HEK293 (cell line): ENCODE data around the gene PLBD2.

Experiments used
- CTCF ChIA-PET: fragments of 350-600 bp; formaldehyde crosslinking; extraction: SDS; loops from one replicate; lab custom pipeline; 2021; ENCODE audit warnings: antibody characterized with exemption; lab: Yijun Ruan, JAX
- POLR2A ChIA-PET: fragments of 300-600 bp; formaldehyde crosslinking; extraction: SDS; loops from one replicate; lab custom pipeline; 2020; ENCODE audit warnings: antibody characterized with exemption, inconsistent platforms; lab: Yijun Ruan, JAX
- H3K27ac ChIP-seq: fragments of 200-500 bp; sonication (Bioruptor generic); 2 replicates; pipeline ENCODE4 v1.5.1; 2014; ENCODE audit warnings: low read depth, low read length, control low read depth, inconsistent platforms; ENCODE audit errors: extremely low read depth
- H3K36me3 ChIP-seq, 2 experiments: fragments of 200-500 bp in 1 of 2; sonication (Bioruptor generic) in 1 of 2; 1 replicate in 1 of 2; 2 replicates in 1 of 2; pipeline ENCODE4 v1.5.1; 2014 to 2017; ENCODE audit warnings: inconsistent platforms in 2 of 2, low read length in 2 of 2; ENCODE audit not compliant: control insufficient read depth in 2 of 2, insufficient read depth in 1 of 2
- H3K4me1 ChIP-seq: fragments of 200-500 bp; sonication (Bioruptor generic); 2 replicates; pipeline ENCODE4 v1.5.1; 2014; ENCODE audit warnings: mild to moderate bottlenecking, low read length, inconsistent platforms; ENCODE audit not compliant: control insufficient read depth, insufficient read depth
- H3K4me3 ChIP-seq: 2 replicates; pipeline ENCODE4 v1.5.1; 2011; ENCODE audit warnings: low read depth, mild to moderate bottlenecking, control low read depth, low read length, moderate library complexity
- H3K9me3 ChIP-seq: fragments of 200-500 bp; sonication (Bioruptor generic); 2 replicates; pipeline ENCODE4 v1.5.1; 2014; ENCODE audit warnings: low read depth, low read length, inconsistent platforms; ENCODE audit not compliant: control insufficient read depth, insufficient read depth
- FEZF1 ChIP-seq: fragments of 450-650 bp; formaldehyde crosslinking; IDR thresholded peaks from 2 replicates; pipeline ENCODE4 v1.5.1; 2016; ENCODE audit warnings: missing biosample characterization, missing genetic modification characterization
- MZF1 ChIP-seq: fragments of 450-650 bp; formaldehyde crosslinking; IDR thresholded peaks from 2 replicates; pipeline ENCODE4 v1.5.1; 2017; ENCODE audit warnings: missing biosample characterization, missing genetic modification characterization, borderline replicate concordance
- ZBTB17 ChIP-seq: fragments of 450-650 bp; formaldehyde crosslinking; IDR thresholded peaks from 2 replicates; pipeline ENCODE4 v1.5.1; 2016; ENCODE audit warnings: missing biosample characterization, missing genetic modification characterization
- ZBTB7A ChIP-seq: fragments of 450-650 bp; formaldehyde crosslinking; IDR thresholded peaks from 2 replicates; pipeline ENCODE4 v1.5.1; 2016; ENCODE audit warnings: low read depth, missing biosample characterization, missing genetic modification characterization
- ZFP41 ChIP-seq: fragments of 450-650 bp; formaldehyde crosslinking; IDR thresholded peaks from 2 replicates; pipeline ENCODE4 v1.5.1; 2016; ENCODE audit warnings: missing biosample characterization, missing genetic modification characterization, borderline replicate concordance
- ZFP69B ChIP-seq: fragments of 450-650 bp; formaldehyde crosslinking; IDR thresholded peaks from 2 replicates; pipeline ENCODE4 v1.5.1; 2016; ENCODE audit warnings: missing biosample characterization, missing genetic modification characterization
- ZNF121 ChIP-seq: fragments of 450-650 bp; formaldehyde crosslinking; IDR thresholded peaks from 2 replicates; pipeline ENCODE4 v1.5.1; 2016; ENCODE audit warnings: missing biosample characterization, missing genetic modification characterization
- ZNF174 ChIP-seq: fragments of 450-650 bp; formaldehyde crosslinking; IDR thresholded peaks from 2 replicates; pipeline ENCODE4 v1.5.0; 2017; ENCODE audit warnings: missing biosample characterization, mild to moderate bottlenecking, missing genetic modification characterization
- ZNF175 ChIP-seq: fragments of 450-650 bp; formaldehyde crosslinking; IDR thresholded peaks from 2 replicates; pipeline ENCODE4 v1.5.1; 2016; ENCODE audit warnings: missing biosample characterization, missing genetic modification characterization
- ZNF302 ChIP-seq: fragments of 450-650 bp; formaldehyde crosslinking; IDR thresholded peaks from 2 replicates; pipeline ENCODE4 v1.5.1; 2016; ENCODE audit warnings: missing biosample characterization, missing genetic modification characterization, low read depth
- ZNF558 ChIP-seq: fragments of 450-650 bp; formaldehyde crosslinking; IDR thresholded peaks from 2 replicates; pipeline ENCODE4 v1.5.1; 2016; ENCODE audit warnings: missing biosample characterization, missing genetic modification characterization
- ZNF561 ChIP-seq: fragments of 450-650 bp; IDR thresholded peaks from 2 replicates; pipeline ENCODE4 v1.5.1; 2018; ENCODE audit warnings: missing biosample characterization, missing genetic modification characterization, borderline replicate concordance
- ZNF596 ChIP-seq: fragments of 450-650 bp; IDR thresholded peaks from 2 replicates; pipeline ENCODE4 v1.5.0; 2018; ENCODE audit warnings: missing biosample characterization, mild to moderate bottlenecking, missing genetic modification characterization, moderate library complexity
- ZNF843 ChIP-seq: fragments of 450-650 bp; formaldehyde crosslinking; IDR thresholded peaks from 2 replicates; pipeline ENCODE4 v1.5.1; 2016; ENCODE audit warnings: missing biosample characterization, missing genetic modification characterization
- ZSCAN16 ChIP-seq: fragments of 450-650 bp; formaldehyde crosslinking; IDR thresholded peaks from 2 replicates; pipeline ENCODE4 v1.5.1; 2016; ENCODE audit warnings: missing biosample characterization, missing genetic modification characterization
- TF ChIP-seq, protein P1 (sequence below): fragments of 450-650 bp; formaldehyde crosslinking; IDR thresholded peaks from 2 replicates; pipeline ENCODE4 v1.5.1; 2017; ENCODE audit warnings: missing biosample characterization, missing genetic modification characterization
- TF ChIP-seq, protein P2 (sequence below): fragments of 450-650 bp; formaldehyde crosslinking; IDR thresholded peaks from 2 replicates; pipeline ENCODE4 v1.5.1; 2017; ENCODE audit warnings: missing biosample characterization, missing genetic modification characterization
- TF ChIP-seq, protein P3 (sequence below): fragments of 450-650 bp; formaldehyde crosslinking; IDR thresholded peaks from 2 replicates; pipeline ENCODE4 v1.5.1; 2016; ENCODE audit warnings: missing biosample characterization, missing genetic modification characterization
- TF ChIP-seq, protein P4 (sequence below): fragments of 450-650 bp; formaldehyde crosslinking; IDR thresholded peaks from 2 replicates; pipeline ENCODE4 v1.5.1; 2016; ENCODE audit warnings: missing biosample characterization, missing genetic modification characterization, low read depth

The PLBD2 gene

DNA sequence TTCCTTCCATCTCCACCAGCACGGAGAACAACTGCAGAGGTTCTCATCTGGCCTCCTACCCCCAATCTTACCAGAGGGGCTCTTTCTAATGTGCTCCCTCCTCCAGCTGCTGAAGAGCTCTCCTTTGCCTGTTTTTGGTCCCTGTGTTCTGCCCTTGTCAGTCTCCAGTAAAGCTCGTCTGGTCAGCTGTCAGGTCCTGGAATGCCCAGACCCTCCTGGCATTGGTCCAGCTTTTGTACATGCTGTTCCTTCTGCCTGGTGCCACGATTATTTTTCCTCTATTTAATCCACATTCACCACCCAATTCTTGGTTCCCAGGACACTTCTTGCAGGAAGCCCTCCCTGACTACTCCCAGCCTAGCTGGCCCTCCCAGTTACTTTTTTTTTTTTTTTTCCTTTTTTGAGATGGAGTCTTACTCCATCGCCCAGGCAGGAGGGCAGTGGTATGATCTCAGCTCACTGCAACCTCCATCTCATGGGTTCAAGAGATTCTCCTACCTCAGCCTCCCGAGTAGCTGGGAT is 30.0 kb upstream of the PLBD2 start:
- H3K9me3 ChIP-seq = no peaks in the 10 kb centered on the region
- no peak for TF ChIP-seq ZNF175
- no peak for TF ChIP-seq ZNF302
- TF ChIP-seq, protein P1, sequence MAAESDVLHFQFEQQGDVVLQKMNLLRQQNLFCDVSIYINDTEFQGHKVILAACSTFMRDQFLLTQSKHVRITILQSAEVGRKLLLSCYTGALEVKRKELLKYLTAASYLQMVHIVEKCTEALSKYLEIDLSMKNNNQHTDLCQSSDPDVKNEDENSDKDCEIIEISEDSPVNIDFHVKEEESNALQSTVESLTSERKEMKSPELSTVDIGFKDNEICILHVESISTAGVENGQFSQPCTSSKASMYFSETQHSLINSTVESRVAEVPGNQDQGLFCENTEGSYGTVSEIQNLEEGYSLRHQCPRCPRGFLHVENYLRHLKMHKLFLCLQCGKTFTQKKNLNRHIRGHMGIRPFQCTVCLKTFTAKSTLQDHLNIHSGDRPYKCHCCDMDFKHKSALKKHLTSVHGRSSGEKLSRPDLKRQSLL (tag by site-specific recombination) = no peak
- TF ChIP-seq ZNF561 (tag by site-specific recombination) = no peak
- no peak for TF ChIP-seq ZBTB17
- TF ChIP-seq ZNF174 = no peak
- TF ChIP-seq ZNF843 (tag by site-specific recombination) = no peak
- TF ChIP-seq, all 188 proteins: peak for 0
- H3K36me3 ChIP-seq = peaks cover 0 to 23% of the 10 kb centered on the region in 2 experiments; a peak in 1 of 3 replicates
- ChIA-PET POLR2A (interaction anchor here (0.7 kb wide), 1 partner anchor 234 kb away, joined by 5 read pairs; no protein-coding TSS in a partner anchor), CTCF (interaction anchor here (0.7 to 1.4 kb wide), 2 partner anchors 15 to 133 kb away, joined by 5 to 7 read pairs; no protein-coding TSS in a partner anchor)
- H3K4me1 ChIP-seq = no peaks in the 10 kb centered on the region
- H3K27ac ChIP-seq = no peak overlapping the region
- no peak overlapping the region for H3K4me3 ChIP-seq

DNA sequence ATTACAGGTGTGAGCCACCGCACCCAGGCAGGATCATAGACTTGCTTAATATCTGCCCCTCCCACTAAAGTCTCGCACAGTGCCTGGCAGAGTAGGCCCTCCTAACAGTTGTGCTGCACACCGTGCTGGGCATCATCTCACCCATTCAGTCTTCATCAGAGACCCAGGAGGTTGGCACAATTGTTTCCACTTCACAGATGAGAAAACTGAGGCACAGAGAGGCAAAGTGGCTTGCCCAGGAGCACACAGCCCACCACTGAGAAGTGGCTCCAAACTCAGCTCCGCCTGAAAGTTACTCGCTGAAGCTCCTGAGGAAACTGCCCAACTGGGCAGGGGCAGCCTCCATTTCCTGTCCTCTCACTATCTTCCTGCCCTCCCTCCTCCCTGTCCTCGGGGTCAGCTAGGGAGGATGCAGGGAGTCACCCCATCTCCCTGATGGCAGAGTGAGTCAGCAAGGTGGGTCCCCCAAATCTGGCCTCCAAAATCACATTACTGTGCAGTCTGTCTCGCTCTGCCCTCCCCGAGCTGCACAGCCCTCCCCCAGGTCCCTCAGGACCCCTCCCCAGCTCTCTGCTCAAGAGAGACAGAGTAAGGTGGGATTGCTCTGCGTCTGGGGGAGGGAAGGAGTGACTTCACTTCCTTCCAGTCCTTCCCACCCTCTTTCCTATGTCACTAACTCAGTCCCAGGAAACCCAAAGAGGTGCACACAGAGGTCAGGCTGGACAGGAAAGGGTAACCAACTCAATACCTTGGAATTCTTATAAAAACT is 29.2 kb upstream of the PLBD2 start:
- POLR2A ChIA-PET = interaction anchor here (0.7 kb wide), 1 partner anchor 233 kb away, joined by 5 read pairs; no protein-coding TSS in a partner anchor
- Histone ChIP-seq H3K27ac (no peak overlapping the region), H3K36me3 (peaks cover 0 to 23% of the 10 kb centered on the region in 2 experiments; a peak in 1 of 3 replicates), H3K4me1 (no peaks in the 10 kb centered on the region), H3K9me3 (no peaks in the 10 kb centered on the region), H3K4me3 (no peak overlapping the region)
- CTCF ChIA-PET = interaction anchor here (1.4 kb wide), 1 partner anchor 16 kb away, joined by 7 read pairs; no protein-coding TSS in a partner anchor
- TF ChIP-seq, protein P2, sequence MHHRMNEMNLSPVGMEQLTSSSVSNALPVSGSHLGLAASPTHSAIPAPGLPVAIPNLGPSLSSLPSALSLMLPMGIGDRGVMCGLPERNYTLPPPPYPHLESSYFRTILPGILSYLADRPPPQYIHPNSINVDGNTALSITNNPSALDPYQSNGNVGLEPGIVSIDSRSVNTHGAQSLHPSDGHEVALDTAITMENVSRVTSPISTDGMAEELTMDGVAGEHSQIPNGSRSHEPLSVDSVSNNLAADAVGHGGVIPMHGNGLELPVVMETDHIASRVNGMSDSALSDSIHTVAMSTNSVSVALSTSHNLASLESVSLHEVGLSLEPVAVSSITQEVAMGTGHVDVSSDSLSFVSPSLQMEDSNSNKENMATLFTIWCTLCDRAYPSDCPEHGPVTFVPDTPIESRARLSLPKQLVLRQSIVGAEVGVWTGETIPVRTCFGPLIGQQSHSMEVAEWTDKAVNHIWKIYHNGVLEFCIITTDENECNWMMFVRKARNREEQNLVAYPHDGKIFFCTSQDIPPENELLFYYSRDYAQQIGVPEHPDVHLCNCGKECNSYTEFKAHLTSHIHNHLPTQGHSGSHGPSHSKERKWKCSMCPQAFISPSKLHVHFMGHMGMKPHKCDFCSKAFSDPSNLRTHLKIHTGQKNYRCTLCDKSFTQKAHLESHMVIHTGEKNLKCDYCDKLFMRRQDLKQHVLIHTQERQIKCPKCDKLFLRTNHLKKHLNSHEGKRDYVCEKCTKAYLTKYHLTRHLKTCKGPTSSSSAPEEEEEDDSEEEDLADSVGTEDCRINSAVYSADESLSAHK (tag by site-specific recombination) = no peak
- TF ChIP-seq ZNF558 (tag by site-specific recombination) (no peak), ZNF596 (tag by site-specific recombination) (no peak), ZFP41 (no peak), ZNF121 (no peak), ZSCAN16 (no peak), FEZF1 (tag by site-specific recombination) (no peak), ZBTB7A (tag by site-specific recombination) (no peak), MZF1 (no peak), ZFP69B (no peak)
- TF ChIP-seq, protein P3, sequence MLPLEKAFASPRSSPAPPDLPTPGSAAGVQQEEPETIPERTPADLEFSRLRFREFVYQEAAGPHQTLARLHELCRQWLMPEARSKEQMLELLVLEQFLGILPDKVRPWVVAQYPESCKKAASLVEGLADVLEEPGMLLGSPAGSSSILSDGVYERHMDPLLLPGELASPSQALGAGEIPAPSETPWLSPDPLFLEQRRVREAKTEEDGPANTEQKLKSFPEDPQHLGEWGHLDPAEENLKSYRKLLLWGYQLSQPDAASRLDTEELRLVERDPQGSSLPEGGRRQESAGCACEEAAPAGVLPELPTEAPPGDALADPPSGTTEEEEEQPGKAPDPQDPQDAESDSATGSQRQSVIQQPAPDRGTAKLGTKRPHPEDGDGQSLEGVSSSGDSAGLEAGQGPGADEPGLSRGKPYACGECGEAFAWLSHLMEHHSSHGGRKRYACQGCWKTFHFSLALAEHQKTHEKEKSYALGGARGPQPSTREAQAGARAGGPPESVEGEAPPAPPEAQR (tag by site-specific recombination) = no peak
- TF ChIP-seq, protein P4, sequence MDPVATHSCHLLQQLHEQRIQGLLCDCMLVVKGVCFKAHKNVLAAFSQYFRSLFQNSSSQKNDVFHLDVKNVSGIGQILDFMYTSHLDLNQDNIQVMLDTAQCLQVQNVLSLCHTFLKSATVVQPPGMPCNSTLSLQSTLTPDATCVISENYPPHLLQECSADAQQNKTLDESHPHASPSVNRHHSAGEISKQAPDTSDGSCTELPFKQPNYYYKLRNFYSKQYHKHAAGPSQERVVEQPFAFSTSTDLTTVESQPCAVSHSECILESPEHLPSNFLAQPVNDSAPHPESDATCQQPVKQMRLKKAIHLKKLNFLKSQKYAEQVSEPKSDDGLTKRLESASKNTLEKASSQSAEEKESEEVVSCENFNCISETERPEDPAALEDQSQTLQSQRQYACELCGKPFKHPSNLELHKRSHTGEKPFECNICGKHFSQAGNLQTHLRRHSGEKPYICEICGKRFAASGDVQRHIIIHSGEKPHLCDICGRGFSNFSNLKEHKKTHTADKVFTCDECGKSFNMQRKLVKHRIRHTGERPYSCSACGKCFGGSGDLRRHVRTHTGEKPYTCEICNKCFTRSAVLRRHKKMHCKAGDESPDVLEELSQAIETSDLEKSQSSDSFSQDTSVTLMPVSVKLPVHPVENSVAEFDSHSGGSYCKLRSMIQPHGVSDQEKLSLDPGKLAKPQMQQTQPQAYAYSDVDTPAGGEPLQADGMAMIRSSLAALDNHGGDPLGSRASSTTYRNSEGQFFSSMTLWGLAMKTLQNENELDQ (tag by site-specific recombination) = no peak
